SJCRH30 (cell line): ENCODE measurements around the gene CNTNAP3B. TPM values are rescaled to one million over a fixed set of nuclear protein-coding genes. Genes with fewer than 3 reads are reported as not detected.
"Not testable (repeated sequence)": the region's sequence is repeated elsewhere in the genome, so short reads cannot be mapped to it uniquely, and the experiment has no call there.

Experiments
- DNase-seq, 2 experiments: peaks; one replicate each; pipeline ENCODE4 v3.0.0-alpha.2; 2015 to 2020
- H3K27ac ChIP-seq: fragments of 250-450 bp; sonication (Bioruptor Pico); 2 replicates; pipeline ENCODE4 v1.5.1; 2020; ENCODE audit warnings: mild to moderate bottlenecking, moderate library complexity
- H3K27me3 ChIP-seq: fragments of 250-450 bp; sonication (Bioruptor Pico); 2 replicates; pipeline ENCODE4 v1.5.1; 2020; ENCODE audit warnings: mild to moderate bottlenecking, moderate library complexity
- H3K36me3 ChIP-seq: fragments of 250-450 bp; sonication (Bioruptor Pico); 2 replicates; pipeline ENCODE4 v1.5.1; 2020; ENCODE audit warnings: mild to moderate bottlenecking, moderate library complexity
- H3K4me1 ChIP-seq: fragments of 250-450 bp; sonication (Bioruptor Pico); 2 replicates; pipeline ENCODE4 v1.5.1; 2020; ENCODE audit warnings: mild to moderate bottlenecking, moderate library complexity
- H3K4me3 ChIP-seq: fragments of 250-450 bp; sonication (Bioruptor Pico); 2 replicates; pipeline ENCODE4 v1.5.1; 2020; ENCODE audit warnings: mild to moderate bottlenecking, moderate library complexity
- H3K9me3 ChIP-seq: fragments of 250-450 bp; sonication (Bioruptor Pico); replicated peaks from 2 replicates; pipeline ENCODE4 v1.5.1; 2020; ENCODE audit warnings: mild to moderate bottlenecking, moderate library complexity
- total RNA-seq: library from RNA; depleted of rRNA; stranded (reverse); fragments of >200 nt; shearing (Covaris generic); gene quantifications from 2 replicates; pipeline ENCODE4 v1.2.3, GENCODE V29; 2014; rRNA removed

CNTNAP3B gene
- total RNA-seq, 1 experiment from 2014 or later: 1.2 TPM

DNA sequence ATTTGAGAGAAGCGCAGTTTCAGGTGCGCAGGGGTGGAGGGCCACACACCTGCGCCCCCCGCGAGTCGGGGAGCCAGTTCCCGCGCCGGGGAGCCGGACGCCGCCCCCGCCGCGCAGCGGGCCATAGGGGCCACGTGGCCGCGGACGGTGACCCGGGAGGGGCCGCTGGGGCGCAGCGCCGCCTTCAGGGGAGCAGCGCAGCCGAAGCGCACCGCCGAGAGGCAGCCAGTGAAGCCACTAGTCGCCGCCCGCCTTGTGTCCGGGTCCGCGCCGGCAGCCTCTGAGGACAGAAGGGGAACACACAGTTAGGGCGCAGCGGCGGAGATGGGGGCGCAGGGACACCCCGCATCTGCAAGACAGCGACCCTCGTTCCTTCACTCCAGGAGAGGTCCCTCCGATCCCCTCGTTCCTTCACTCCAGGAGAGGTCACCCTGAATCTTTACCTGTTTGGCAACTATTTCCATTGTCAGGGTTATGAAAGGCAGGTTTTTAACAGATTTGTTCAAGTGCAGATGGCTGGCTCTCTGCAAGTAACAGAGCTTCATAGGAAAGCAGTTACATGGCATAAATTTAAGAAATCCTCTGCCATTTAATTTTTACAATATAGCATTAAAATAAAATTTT is 230.4 kb downstream of the CNTNAP3B start:
- not testable (repeated sequence) for H3K36me3 ChIP-seq, H3K27me3 ChIP-seq, H3K9me3 ChIP-seq, H3K4me1 ChIP-seq, H3K4me3 ChIP-seq, DNase-seq, H3K27ac ChIP-seq

DNA sequence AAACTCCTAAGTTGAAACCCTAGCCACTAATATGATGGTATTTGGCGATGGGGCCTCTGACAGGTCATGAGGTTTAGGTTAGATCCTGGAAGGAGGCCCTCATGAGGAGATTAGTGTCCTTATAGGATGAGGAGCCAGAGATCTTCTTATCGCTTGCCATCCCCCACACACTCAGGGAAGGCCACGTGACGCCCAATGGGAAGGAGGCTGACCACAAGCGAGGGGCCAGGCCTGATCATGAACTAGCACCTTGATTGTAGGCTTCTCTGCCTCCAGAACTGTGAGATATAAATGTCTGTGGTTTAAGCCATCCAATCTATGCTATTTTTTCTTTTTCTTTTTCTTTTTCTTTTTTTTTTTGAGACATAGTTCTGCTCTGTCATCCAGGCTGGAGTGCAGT is 254.7 kb downstream of the CNTNAP3B start:
- DNase-seq, H3K4me3 ChIP-seq, H3K27me3 ChIP-seq: not testable (repeated sequence)

DNA sequence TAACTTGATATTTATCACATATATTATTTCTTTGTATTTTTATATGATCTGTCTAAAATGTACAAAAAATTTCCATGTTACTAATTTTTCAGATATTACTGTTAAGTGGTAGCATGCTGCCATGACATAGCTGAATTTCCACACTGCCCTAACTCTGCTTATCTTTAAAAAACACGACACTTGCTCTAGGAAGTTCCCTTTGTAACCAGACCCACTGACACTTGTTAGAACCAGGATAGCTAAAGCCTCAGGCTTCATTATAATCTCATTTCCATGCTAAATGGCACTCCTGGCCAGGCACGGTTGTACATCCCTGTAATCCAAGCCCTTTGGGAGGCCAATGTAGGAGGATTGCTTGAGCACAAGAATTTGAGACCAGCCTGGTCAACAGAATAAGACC is 273.8 kb downstream of the CNTNAP3B start:
- H3K27me3 ChIP-seq, H3K36me3 ChIP-seq, H3K4me3 ChIP-seq, H3K9me3 ChIP-seq, H3K4me1 ChIP-seq, DNase-seq, H3K27ac ChIP-seq: not testable (repeated sequence)

More for the DNA sequence above, 254.7 kb downstream of the CNTNAP3B start:
- H3K9me3 ChIP-seq, H3K36me3 ChIP-seq, H3K27ac ChIP-seq, H3K4me1 ChIP-seq: not testable (repeated sequence)

DNA sequence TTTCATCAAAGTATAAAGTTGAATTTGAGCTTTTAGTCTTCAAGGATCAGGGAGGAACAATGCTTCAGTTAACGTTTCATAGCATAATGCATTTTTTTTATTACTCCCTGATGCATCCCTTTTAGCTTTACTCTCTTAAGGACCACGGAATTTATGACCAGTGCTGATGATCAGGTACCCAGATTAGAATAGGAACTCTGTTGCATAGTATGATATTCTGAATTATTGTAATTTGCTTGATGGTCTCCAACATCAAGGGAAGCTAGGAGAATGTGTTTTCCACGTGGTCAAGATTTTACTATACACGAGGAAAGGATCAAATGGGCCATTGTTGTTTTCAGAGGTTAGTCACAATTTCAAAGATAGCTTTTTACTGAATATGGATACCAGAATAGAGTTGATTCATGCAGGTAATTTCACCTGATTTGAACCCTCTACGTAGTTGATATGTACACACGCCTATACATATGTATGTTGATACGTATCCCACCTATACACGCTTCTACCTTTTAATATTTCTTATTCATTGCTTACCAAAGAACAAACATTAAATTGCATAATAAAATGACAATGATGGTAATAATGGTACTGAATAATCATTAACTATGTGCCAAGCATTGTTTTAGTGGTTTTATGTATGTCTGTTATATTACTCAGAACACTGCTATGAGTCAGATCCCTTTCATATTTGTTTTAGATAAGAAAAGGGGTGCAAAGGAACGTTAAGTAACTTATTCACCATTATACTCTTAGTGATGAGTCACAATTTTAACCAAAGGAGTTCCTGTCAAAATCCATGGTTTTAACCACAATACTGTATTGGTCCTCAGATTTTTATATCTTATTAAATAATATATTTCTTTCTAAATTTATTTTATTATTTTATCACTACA is 277.1 kb downstream of the CNTNAP3B start:
- not testable (repeated sequence) for H3K27me3 ChIP-seq, DNase-seq

DNA sequence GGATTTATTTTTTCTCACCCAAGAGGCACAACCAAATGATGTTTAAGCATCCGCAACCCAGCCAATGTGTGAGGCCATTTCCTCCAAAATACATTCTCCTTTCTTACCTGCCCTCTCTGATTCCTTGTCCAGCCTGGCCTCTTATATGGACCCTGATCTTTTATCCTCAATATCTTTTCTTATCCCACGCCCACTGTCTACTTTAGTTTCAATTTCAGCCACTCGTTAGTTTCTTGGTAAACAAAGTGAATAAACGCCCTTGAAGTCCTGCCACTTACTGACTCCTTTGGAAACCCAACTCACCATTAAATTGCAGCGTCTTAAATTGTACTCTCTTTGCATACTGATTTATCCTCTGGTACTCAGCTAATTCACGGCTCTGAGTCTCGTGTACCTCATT is 281.4 kb downstream of the CNTNAP3B start:
- not testable (repeated sequence) for H3K36me3 ChIP-seq, H3K27me3 ChIP-seq, DNase-seq, H3K4me1 ChIP-seq, H3K9me3 ChIP-seq, H3K27ac ChIP-seq, H3K4me3 ChIP-seq

More for the DNA sequence above, 277.1 kb downstream of the CNTNAP3B start:
- not testable (repeated sequence) for H3K9me3 ChIP-seq, H3K4me1 ChIP-seq, H3K36me3 ChIP-seq, H3K27ac ChIP-seq, H3K4me3 ChIP-seq

Other genes starting within 250 kb of the CNTNAP3B start
- gene SPATA31A6, start 54.2 kb upstream of the CNTNAP3B start, total RNA-seq: not detected in 2 replicates